Gastrocnemius medialis (tissue), 4 donors: ENCODE results near the gene APBA1. TPM values are rescaled to one million over a fixed set of nuclear protein-coding genes. Genes with fewer than 3 reads are reported as not detected.

Experiments used
- ATAC-seq, 2 donors: fragments of 150-250 bp; one replicate each; pipeline ENCODE4 v1.9.1; 2016
- DNase-seq, 2 donors: peaks; one replicate each; pipeline ENCODE4 v3.0.0-alpha.2; 2019
- H3K27ac ChIP-seq, 4 donors: fragments of 200-600 bp; sonication (generic); 1 replicate in 1 of 4; 2 replicates in 3 of 4; pipeline ENCODE4 v1.5.1; 2016 to 2018; ENCODE audit warnings: mild to moderate bottlenecking in 2 of 4, moderate library complexity in 1 of 4
- H3K27me3 ChIP-seq, 3 donors: fragments of 200-600 bp; sonication (generic) in 2 of 3; 1 replicate in 1 of 3; 2 replicates in 2 of 3; pipeline versions ENCODE4 v1.5.1 to v1.6.0; 2016 to 2019; ENCODE audit warnings: mild to moderate bottlenecking in 1 of 3, moderate library complexity in 1 of 3
- H3K36me3 ChIP-seq, 2 donors: fragments of 200-600 bp; sonication (generic) in 1 of 2; one replicate each; pipeline ENCODE4 v1.5.1; 2017 to 2018
- H3K4me1 ChIP-seq, 2 donors: fragments of 200-600 bp; sonication (generic) in 1 of 2; one replicate each; pipeline ENCODE4 v1.5.1; 2016 to 2017; ENCODE audit warnings: mild to moderate bottlenecking in 2 of 2
- H3K4me3 ChIP-seq, 4 donors: fragments of 200-600 bp; sonication (generic) in 3 of 4; 1 replicate in 1 of 4; 2 replicates in 3 of 4; pipeline ENCODE4 v1.5.1; 2016 to 2019; ENCODE audit warnings: mild to moderate bottlenecking in 2 of 4
- H3K9me3 ChIP-seq, 3 donors: fragments of 200-600 bp; sonication (generic) in 2 of 3; 1 replicate in 1 of 3; 2 replicates in 2 of 3; pipeline ENCODE4 v1.5.1; 2016 to 2019
- CTCF ChIP-seq, 5 experiments: fragments of 450-650 bp in 3 of 5; fragments of 200-600 bp in 2 of 5; sonication (generic) in 2 of 5; IDR thresholded peaks in 4 of 5; conservative IDR thresholded peaks in 1 of 5; 1 replicate in 4 of 5; 2 replicates in 1 of 5; pipeline ENCODE4 v1.5.1; 2016 to 2019; ENCODE audit warnings: antibody characterized with exemption in 5 of 5, mild to moderate bottlenecking in 3 of 5, moderate library complexity in 3 of 5
- POLR2A ChIP-seq, 2 donors: fragments of 450-650 bp; IDR thresholded peaks; one replicate each; pipeline ENCODE4 v1.6.1; 2017; ENCODE audit warnings: antibody characterized with exemption in 2 of 2, mild to moderate bottlenecking in 2 of 2, moderate library complexity in 2 of 2
- in situ Hi-C, 4 donors: fragments of 200-750 bp; cut with MboI; loops; one replicate each; pipeline versions ENCODE4 v1.15.0 to v1.8.0; 2017; ENCODE audit warnings: low sequenced_read_pairs in 4 of 4
- intact Hi-C: fragments of 100-400 bp; cut with DNase I; formaldehyde crosslinking; loops from one replicate; pipeline ENCODE4 v1.15.1; 2023; ENCODE audit warnings: low total_unique reads
- total RNA-seq, 4 donors: library from RNA; depleted of rRNA; stranded (reverse); fragments of >200 nt; gene quantifications; one replicate each; pipeline versions ENCODE4 v1.1.0 to v1.2.3, GENCODE V29; 2016

The APBA1 gene
- total RNA-seq, 4 donors from 2014 or later: 0.61 to 2.3 (median 1.4) TPM

- H3K4me1 ChIP-seq: peaks cover 0 to 6% of the 10 kb centered on the region in 2 donors
- DNase-seq (no peak), ATAC-seq (no peak)
- H3K9me3 ChIP-seq: no peaks in the 10 kb centered on the region
- intact Hi-C loops (no loop called here), in situ Hi-C loops (no loop called here)
- TF ChIP-seq CTCF (IDR thresholded peaks at IDR 0.05 in 4 of 5, conservative IDR thresholded peaks at IDR 0.05 in 1 of 5) (no peak), POLR2A (IDR thresholded peaks at IDR 0.05) (no peak)
- no peak overlapping the region for H3K4me3 ChIP-seq
- no peaks in the 10 kb centered on the region for H3K27me3 ChIP-seq
- no peak overlapping the region for H3K27ac ChIP-seq
- no peaks in the 10 kb centered on the region for H3K36me3 ChIP-seq
Observed at GRCh38 chr9:69572611-69573010, 99.6 kb downstream of the APBA1 start.

DNA sequence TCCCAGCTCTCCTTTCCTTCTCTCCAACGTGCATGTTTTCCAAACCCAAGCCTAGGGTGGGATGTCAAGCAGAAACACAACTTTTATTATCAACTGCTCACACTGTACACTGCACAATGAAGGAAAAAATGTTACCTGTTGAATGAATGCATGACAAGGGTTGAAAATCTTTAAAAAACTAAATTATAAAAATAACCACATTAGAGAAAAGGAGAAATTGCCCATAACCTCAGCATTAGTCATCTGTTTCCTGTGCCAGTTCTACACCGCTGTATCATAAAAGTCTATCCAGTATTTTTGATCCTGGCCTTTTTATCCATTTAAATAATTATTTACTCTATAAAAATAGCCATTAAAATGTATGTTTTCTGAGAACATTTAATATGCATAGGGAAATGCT is 101.1 kb downstream of the APBA1 start:
- Histone ChIP-seq H3K27ac (no peak overlapping the region), H3K36me3 (no peaks in the 10 kb centered on the region), H3K4me1 (peaks cover 0 to 6% of the 10 kb centered on the region in 2 donors), H3K4me3 (no peak overlapping the region), H3K27me3 (no peaks in the 10 kb centered on the region), H3K9me3 (no peaks in the 10 kb centered on the region)
- no peak for DNase-seq
- intact Hi-C loops: no loop called here
- in situ Hi-C loops: no loop called here
- ATAC-seq: no peak
- TF ChIP-seq POLR2A (IDR thresholded peaks at IDR 0.05) (no peak), CTCF (IDR thresholded peaks at IDR 0.05 in 4 of 5, conservative IDR thresholded peaks at IDR 0.05 in 1 of 5) (no peak)

GRCh38 chr9:69569738-69570451 is 102.3 kb downstream of the APBA1 start:
- ATAC-seq (no peak), DNase-seq (no peak)
- Histone ChIP-seq H3K9me3 (no peaks in the 10 kb centered on the region), H3K4me3 (no peak overlapping the region), H3K27me3 (no peaks in the 10 kb centered on the region), H3K4me1 (peaks cover 0 to 6% of the 10 kb centered on the region in 2 donors), H3K36me3 (no peaks in the 10 kb centered on the region), H3K27ac (no peak overlapping the region)
- TF ChIP-seq POLR2A (IDR thresholded peaks at IDR 0.05) (no peak), CTCF (IDR thresholded peaks at IDR 0.05 in 4 of 5, conservative IDR thresholded peaks at IDR 0.05 in 1 of 5) (no peak)
- intact Hi-C loops: no loop called here
- in situ Hi-C loops: no loop called here

DNA sequence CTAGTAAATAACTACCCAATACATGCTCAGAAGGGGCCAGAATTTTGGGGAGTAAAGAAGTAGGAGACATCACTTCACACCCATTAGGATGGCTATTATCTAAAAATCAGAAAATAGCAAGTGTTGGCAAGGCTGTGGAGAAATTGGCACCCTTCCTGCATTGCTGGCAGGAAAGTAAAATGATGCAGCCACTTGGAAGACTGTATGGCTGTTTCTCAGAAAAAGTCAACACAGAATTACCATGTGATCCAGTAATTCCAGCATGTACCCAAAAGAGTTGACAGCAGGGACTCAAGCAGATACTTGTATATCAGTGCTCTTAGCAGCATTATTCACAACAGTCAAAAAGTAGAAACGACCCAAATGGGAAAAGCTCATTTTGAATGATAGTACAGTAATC is 107.6 kb downstream of the APBA1 start:
- no peak for DNase-seq
- Histone ChIP-seq H3K4me3 (no peak overlapping the region), H3K27ac (no peak overlapping the region), H3K4me1 (peaks cover 4 to 16% of the 10 kb centered on the region in 2 donors), H3K27me3 (no peaks in the 10 kb centered on the region), H3K9me3 (no peaks in the 10 kb centered on the region), H3K36me3 (no peaks in the 10 kb centered on the region)
- ATAC-seq: no peak
- in situ Hi-C loops: no loop called here
- TF ChIP-seq CTCF (IDR thresholded peaks at IDR 0.05 in 4 of 5, conservative IDR thresholded peaks at IDR 0.05 in 1 of 5): no peak
- no peak for TF ChIP-seq POLR2A (IDR thresholded peaks at IDR 0.05)
- intact Hi-C loops: no loop called here

GRCh38 chr9:69559126-69559525 is 113.0 kb downstream of the APBA1 start:
- peaks cover 9 to 22% of the 10 kb centered on the region in 2 donors for H3K4me1 ChIP-seq
- no peak overlapping the region for H3K27ac ChIP-seq
- no peak for TF ChIP-seq CTCF (IDR thresholded peaks at IDR 0.05 in 4 of 5, conservative IDR thresholded peaks at IDR 0.05 in 1 of 5)
- H3K4me3 ChIP-seq: no peak overlapping the region
- H3K36me3 ChIP-seq: no peaks in the 10 kb centered on the region
- DNase-seq: no peak
- in situ Hi-C loops (no loop called here), intact Hi-C loops (no loop called here)
- ATAC-seq: no peak
- H3K27me3 ChIP-seq: no peaks in the 10 kb centered on the region
- no peaks in the 10 kb centered on the region for H3K9me3 ChIP-seq
